Measurements from ENCODE around the gene PLA2R1.
A peak's percentile ranks its signal among the peaks of the same experiment; 100 is the strongest.

Gene PLA2R1

GRCh38 chr2:160062292-160063005, at the start of gene PLA2R1:
PLA2R1 (minus strand) TSS chr2:160062615; CDS start chr2:160062403, 212 bp downstream.
- peak; percentile 81 for DNase-seq

GRCh38 chr2:160110674-160111239, 48.3 kb upstream of the PLA2R1 start:
- DNase-seq, result peak; percentile 18

- DNase-seq, result peak; percentile 90
Measured at GRCh38 chr2:160109939-160110673, 47.7 kb upstream of the PLA2R1 start.

DNA sequence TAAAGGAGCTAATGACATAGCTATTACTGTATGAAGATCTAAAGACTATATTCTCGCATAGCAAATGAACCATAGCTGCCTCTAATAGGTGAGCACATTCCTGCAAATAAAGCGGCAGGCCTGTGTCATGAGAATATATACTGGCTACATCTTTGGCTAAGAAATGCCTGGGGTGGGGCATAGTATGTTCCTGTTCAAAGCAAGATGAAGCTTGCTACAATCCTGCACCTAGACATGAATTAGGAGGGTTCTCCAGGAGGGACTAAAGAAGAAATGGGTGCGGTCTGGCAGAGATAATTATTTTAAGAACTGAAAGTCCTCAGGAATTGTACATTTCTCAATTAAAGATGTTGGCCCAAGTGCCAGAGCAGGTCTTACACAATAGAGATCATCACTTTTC, 46.8 kb upstream of the PLA2R1 start:
- DNase-seq, result no peak

GRCh38 chr2:160108646-160109045, 46.2 kb upstream of the PLA2R1 start:
- DNase-seq, result no peak

- no peak for DNase-seq
Measured at GRCh38 chr2:160105366-160105765, 43.0 kb upstream of the PLA2R1 start.

- no peak for DNase-seq
Measured at GRCh38 chr2:160104115-160104514, 41.7 kb upstream of the PLA2R1 start.

DNA sequence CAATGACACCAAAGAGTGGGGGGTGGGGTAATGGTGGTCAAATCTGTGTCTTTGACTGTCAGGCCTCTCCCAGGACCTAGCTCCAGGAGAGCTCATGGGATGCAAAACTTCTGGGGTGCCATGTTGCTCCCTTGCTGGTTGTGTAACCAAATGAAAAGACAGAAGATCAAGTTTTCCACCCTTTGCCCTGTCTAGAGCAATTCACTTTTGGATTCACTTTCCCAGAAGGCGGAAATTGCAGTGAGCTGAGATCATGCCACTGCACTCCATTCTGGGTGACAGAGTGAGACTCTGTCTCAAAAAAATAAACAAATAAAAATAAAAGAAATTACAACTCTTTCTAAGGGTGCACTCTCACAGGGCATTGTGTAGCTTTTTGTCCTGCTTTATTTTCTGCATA, 34.9 kb upstream of the PLA2R1 start:
- no peak for DNase-seq

DNA sequence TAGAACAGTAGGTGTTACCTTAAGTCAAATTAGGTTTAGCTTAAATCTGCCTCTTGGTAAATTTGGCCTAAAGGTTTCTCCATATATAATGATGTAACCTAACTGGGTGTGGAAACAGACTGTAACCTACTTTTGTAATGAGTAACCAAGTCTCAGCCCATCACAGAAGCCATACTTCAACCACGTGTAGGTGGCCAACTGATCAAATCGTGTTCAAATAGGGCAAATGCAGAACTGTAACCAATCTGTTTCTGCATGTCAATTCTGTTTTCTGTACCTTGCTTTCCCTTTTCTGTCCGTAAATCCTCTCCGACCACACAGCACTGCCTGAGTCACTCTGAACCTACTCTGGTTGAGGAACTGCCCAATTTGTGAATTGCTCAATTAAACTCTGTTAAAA, 34.0 kb upstream of the PLA2R1 start:
- no peak for DNase-seq

DNA sequence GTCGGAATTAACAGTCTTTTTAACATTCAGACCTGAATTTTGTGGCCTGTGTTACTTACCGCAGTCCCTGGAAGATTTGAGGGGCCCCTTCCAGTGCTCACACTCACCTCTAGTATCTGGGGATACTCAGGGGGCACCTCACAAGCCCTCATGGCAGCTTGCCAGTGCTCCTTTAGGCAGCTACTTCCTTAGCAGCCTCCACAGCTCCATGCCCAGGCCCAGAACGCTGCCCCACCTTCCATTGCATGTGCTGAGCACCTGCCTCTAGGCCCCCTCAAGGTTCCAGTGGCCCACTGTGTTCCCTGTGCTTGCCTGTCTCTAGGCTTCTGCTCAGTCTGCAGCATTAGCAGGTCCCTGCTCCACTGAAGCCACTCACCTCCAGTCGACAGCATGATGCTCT, 30.0 kb upstream of the PLA2R1 start:
- DNase-seq, result no peak

DNA sequence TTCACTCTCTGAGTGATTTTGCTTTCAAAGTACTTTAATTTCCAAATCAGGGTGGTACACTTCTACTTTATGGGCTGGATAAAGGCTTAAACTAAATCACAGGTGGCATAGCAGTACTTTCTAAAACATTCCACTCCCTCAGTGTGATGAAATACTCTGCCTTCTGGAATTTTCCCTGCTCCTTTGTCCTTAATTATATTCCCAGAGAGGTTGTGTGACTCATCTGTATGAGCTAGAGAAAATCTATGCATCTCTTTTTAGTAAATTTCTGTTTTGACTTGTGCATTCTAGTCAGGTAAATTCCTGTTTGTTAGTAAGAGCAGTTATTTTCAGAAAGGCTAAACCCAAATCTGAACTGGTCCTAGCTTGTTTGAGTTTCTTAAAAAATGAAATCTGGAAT, 29.0 kb upstream of the PLA2R1 start:
- DNase-seq, result no peak

- DNase-seq, result peak; percentile 19
Measured at GRCh38 chr2:160087854-160088745, 25.7 kb upstream of the PLA2R1 start.

GRCh38 chr2:160085662-160086061, 23.2 kb upstream of the PLA2R1 start:
- no peak for DNase-seq

DNA sequence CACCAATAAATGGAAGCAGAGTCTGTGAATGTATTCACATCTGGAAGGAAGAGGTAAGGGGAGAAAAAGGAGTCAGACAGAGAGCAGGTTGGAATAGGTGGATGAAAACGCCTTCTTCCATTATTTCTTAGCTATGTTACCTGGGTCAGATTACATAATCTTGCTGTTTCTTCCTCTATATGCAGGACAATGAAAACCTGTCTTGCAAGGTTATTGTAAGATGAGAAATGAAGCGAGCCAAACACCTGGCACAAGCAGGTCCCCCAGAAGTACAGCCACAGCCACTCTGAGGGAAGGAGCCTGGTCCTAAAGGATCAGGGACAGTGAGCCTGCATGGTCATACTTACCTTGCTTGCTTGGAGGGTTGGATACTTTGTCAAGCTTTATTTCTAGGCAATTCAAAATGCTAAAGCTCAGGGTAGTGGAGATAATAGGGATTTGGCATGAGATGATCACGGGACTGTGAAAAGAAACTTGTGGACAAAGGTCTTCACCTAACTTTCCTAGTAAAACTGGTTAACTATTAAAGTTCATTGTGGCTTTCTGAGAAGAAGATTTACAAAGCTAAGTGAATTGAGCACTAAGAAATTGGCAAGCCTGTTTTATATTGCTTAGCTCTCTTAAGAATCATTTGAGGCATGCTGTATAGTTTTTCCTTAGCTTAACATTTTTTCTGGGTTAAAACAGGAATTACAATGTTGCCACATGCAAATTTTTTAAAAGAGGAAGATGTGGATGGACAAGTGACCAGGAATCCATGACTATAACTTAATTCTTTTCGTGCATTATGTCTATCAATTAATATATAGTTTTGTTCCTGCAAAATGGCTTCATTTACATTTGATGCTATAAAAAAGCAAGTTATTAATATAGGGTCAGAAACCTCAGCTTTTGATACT, 15.7 kb upstream of the PLA2R1 start:
- no peak for DNase-seq

DNA sequence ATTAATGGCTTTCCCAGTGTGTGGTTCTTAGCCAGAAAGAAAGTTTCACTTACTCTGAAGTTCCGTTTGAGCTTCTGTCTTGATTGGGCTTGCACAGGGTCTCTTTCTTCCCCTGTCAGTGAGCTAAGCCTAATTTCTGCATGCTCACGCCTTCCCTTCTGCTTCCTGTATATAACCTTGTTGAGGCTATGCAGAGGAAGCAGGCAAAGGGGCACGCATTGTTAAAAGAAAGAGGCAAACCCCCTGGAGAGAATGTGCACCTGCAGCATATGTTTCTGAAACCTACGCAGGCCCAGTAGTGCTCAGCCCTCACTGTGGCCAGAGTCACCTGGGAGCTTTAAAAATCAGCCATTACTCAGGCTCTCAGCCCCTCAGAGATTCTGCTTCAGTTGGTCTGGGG, 14.5 kb upstream of the PLA2R1 start:
- no peak for DNase-seq

GRCh38 chr2:160076241-160076640, 13.8 kb upstream of the PLA2R1 start:
- no peak for DNase-seq

GRCh38 chr2:160075171-160075570, 12.8 kb upstream of the PLA2R1 start:
- DNase-seq, result no peak

DNA sequence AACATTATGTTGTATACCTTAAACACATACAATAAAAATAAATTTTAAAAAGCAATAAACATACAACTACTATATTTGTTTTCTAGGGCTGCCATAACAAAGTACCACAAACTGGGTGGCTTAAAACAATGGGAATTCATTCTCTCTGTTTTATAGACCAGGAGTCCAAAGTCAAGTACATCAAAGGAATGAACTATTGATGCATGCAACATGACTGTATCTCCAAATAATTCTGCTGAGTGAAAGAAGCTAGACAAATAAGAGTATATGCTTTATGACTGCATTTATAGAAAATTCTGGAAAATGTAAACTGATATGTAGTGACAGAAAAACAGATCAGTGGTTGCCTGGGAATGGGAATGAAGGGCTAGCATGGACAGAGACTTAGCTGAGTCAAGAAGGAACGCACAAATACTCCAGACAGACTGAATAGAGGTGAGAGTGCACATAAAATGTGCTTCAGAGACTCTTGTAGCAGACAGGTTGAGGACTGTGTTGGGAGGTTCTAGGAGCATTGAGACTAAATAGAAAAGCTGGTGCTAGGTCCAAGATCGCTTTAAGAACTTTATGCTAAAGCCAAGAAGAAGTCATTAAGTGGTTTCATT, 11.0 kb upstream of the PLA2R1 start:
- DNase-seq, result no peak

- DNase-seq, result no peak
Measured at GRCh38 chr2:160068906-160069305, 6.5 kb upstream of the PLA2R1 start.

DNA sequence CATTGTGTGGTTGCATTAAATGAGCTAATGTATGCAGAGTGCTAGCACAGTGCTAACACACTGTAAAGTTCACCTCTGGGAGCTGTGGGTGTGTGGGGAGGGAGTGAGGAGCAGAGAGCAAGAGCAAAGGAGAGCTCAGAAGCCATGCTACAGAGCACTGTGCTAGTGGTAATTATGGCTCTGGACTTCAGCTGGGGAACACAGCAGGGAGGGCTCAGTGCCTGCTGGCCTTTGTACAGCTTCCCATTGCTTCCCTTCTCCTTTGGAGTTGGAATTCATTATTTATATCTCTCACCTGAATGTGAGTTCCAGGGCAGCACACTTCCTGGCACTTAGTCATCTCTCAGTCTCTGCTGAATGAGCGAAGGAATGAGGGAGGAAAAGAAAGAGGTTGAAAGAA, 2.5 kb upstream of the PLA2R1 start:
- no peak for DNase-seq

DNA sequence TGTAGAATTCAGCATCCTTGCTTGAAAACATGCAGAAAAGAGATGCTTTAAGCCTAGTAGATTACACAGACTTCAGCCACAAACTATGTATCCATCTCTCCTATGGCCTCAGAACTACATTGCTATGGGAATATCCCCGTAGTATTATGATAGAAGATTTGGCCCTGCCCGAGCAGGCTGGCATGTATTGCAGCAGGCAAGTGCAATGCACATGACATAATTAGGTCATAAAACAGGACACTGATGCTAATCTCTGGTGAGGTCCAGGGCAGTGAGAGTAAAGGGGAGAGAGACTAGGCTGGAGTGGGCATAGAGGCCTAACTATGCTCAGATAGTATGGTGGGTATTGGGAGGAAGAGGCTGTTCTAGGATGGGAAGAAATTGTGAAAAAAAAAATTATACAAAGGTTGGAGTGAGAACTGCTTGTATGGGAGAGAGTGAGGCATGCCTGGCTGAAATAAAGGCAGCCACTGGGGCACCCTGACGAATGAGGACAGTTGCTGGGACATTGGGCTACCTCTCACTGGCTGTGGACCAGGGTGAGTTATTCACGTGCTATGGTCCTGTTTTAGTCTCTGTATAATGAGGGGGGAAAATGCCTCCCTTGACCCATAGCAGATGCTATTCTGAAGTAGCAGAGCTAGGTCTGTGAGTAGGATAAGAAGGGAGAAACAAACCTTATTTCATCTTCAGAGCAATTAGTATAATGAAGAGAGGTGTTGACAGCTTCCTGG, 1.6 kb upstream of the PLA2R1 start:
- peak; percentile 72 for DNase-seq
